Measurements from ENCODE around the gene ARHGEF26. TPM values are rescaled to one million over a fixed set of nuclear protein-coding genes. Genes with fewer than 3 reads are reported as not detected.

Gene ARHGEF26
- total RNA-seq (2014; rRNA removed; shearing (Covaris generic)) (16.9 and 17.3 TPM in 2 replicates), polyA plus RNA-seq (2016; fragmentation: Nextera tagmentation; extraction: Ambion mirVana) (7.3 and 9.4 TPM in 2 replicates)
- long read RNA-seq, partial matches to known transcripts = 3 of 3 reads
- long read RNA-seq, other reads (novel, unspliced or antisense) = 0 of 3 reads

- peak within 1 kb of the TSS; percentile 100 for H2AFZ ChIP-seq
- H3K36me3 Mint-ChIP-seq (ENCODE audit: low read depth) = no peaks in the 10 kb centered on the region; the same call in 2 of the 3 replicates
- H3K27me3 ChIP-seq (ENCODE audit: insufficient read depth) = peaks cover 41% of the 10 kb centered on the region
- H3K4me1 ChIP-seq (ENCODE audit: insufficient read depth) = peaks cover 13% of the 10 kb centered on the region
- ATAC-seq (peak; percentile 77), DNase-seq (ENCODE audit: low spot score) (peak; percentile 94)
- peaks cover 24% of the 10 kb centered on the region for H3K4me1 Mint-ChIP-seq
- no peaks in the 10 kb centered on the region for H3K9me3 Mint-ChIP-seq
- peaks cover 26% of the 10 kb centered on the region for H3K27me3 Mint-ChIP-seq (ENCODE audit: insufficient read depth, low read depth, poor library complexity)
- peak within 1 kb of the TSS; percentile 97 for H3K4me2 ChIP-seq
- no peaks in the 10 kb centered on the region for H3K9me2 ChIP-seq (ENCODE audit: insufficient read depth)
- peak within 1 kb of the TSS; percentile 94 for H3K4me3 Mint-ChIP-seq
- H3K27ac Mint-ChIP-seq = peak within 1 kb of the TSS; percentile 19; the same call in 1 of the 2 replicates
- peaks cover 36% of the 10 kb centered on the region for H3K79me2 ChIP-seq (replicated peaks; ENCODE audit: insufficient read depth)
- peaks cover 12% of the 10 kb centered on the region for H4K20me1 ChIP-seq (replicated peaks; ENCODE audit: insufficient read depth)
- TF ChIP-seq POLR2AphosphoS5 (IDR thresholded peaks at IDR 0.05; ENCODE audit: low read depth) (peak; percentile 76), EZH2 (IDR thresholded peaks at IDR 0.05; ENCODE audit: low read depth, unreplicated experiment) (no peak)
- H3K36me3 ChIP-seq (ENCODE audit: insufficient read depth) = no peaks in the 10 kb centered on the region
- H3K27ac ChIP-seq (ENCODE audit: low read depth) = no peak within 1 kb of the TSS
- no peaks in the 10 kb centered on the region for H3F3A ChIP-seq (replicated peaks; ENCODE audit: low read depth)
- H3K4me3 ChIP-seq = peak within 1 kb of the TSS; percentile 94
Measured at GRCh38 chr3:154120961-154121700, at the start of gene ARHGEF26. TSS of gene ARHGEF26 (plus strand) at chr3:154121390. CDS start at chr3:154121993, 603 bp downstream.

- no peaks in the 10 kb centered on the region for H4K20me1 ChIP-seq (replicated peaks; ENCODE audit: insufficient read depth)
- no peak overlapping the region for H3K27ac ChIP-seq (ENCODE audit: low read depth)
- ATAC-seq (no peak), DNase-seq (ENCODE audit: low spot score) (no peak)
- no peaks in the 10 kb centered on the region for H3K27me3 ChIP-seq (ENCODE audit: insufficient read depth)
- H3F3A ChIP-seq (replicated peaks; ENCODE audit: low read depth) = no peaks in the 10 kb centered on the region
- no peak overlapping the region for H3K4me2 ChIP-seq
- no peak overlapping the region for H3K4me3 Mint-ChIP-seq
- H3K36me3 ChIP-seq (ENCODE audit: insufficient read depth) = no peaks in the 10 kb centered on the region
- no peaks in the 10 kb centered on the region for H3K36me3 Mint-ChIP-seq (ENCODE audit: low read depth)
- no peak overlapping the region for H2AFZ ChIP-seq
- H3K4me1 ChIP-seq (ENCODE audit: insufficient read depth) = no peaks in the 10 kb centered on the region
- no peak overlapping the region for H3K4me3 ChIP-seq
- H3K4me1 Mint-ChIP-seq = no peaks in the 10 kb centered on the region
- H3K27me3 Mint-ChIP-seq (ENCODE audit: insufficient read depth, low read depth, poor library complexity) = no peaks in the 10 kb centered on the region
- H3K27ac Mint-ChIP-seq = no peak overlapping the region
- H3K9me3 Mint-ChIP-seq = no peaks in the 10 kb centered on the region
- peaks cover 4% of the 10 kb centered on the region; the same call in 1 of the 2 replicates for H3K9me2 ChIP-seq (ENCODE audit: insufficient read depth)
- no peaks in the 10 kb centered on the region for H3K79me2 ChIP-seq (replicated peaks; ENCODE audit: insufficient read depth)
- TF ChIP-seq REST (IDR thresholded peaks at IDR 0.05; ENCODE audit: unreplicated experiment) (no peak), POLR2AphosphoS5 (IDR thresholded peaks at IDR 0.05; ENCODE audit: low read depth) (no peak), NANOG (IDR thresholded peaks at IDR 0.05; ENCODE audit: borderline replicate concordance) (no peak), ZNF114 (CRISPR knock-in tag; IDR thresholded peaks at IDR 0.05) (no peak), EZH2phosphoT487 (IDR thresholded peaks at IDR 0.05; ENCODE audit: unreplicated experiment) (no peak), JUNB (IDR thresholded peaks at IDR 0.05; ENCODE audit: unreplicated experiment) (no peak), CTCF (conservative IDR thresholded peaks at IDR 0.05; ENCODE audit: low read depth in 2 of 2) (no peak), CREB1 (CRISPR knock-in tag; IDR thresholded peaks at IDR 0.05; ENCODE audit: low read depth) (no peak), ZNF331 (CRISPR knock-in tag; IDR thresholded peaks at IDR 0.05; ENCODE audit: low read depth) (no peak), STAT1 (IDR thresholded peaks at IDR 0.05; ENCODE audit: unreplicated experiment) (no peak), ETS1 (IDR thresholded peaks at IDR 0.05) (no peak)
Measured at GRCh38 chr3:154074966-154075365, 46.2 kb upstream of the ARHGEF26 start.

Data from GM23338 (cell line).